ENCODE data around the gene ADAMTSL2. TPM values are rescaled to one million over a fixed set of nuclear protein-coding genes. Genes with fewer than 3 reads are reported as not detected.

ADAMTSL2 gene
- total and polyA plus RNA-seq, 2 donors (not counting 1 experiment from before 2014, with no cell fraction given) = under 0.01 to 0.09 TPM

DNA sequence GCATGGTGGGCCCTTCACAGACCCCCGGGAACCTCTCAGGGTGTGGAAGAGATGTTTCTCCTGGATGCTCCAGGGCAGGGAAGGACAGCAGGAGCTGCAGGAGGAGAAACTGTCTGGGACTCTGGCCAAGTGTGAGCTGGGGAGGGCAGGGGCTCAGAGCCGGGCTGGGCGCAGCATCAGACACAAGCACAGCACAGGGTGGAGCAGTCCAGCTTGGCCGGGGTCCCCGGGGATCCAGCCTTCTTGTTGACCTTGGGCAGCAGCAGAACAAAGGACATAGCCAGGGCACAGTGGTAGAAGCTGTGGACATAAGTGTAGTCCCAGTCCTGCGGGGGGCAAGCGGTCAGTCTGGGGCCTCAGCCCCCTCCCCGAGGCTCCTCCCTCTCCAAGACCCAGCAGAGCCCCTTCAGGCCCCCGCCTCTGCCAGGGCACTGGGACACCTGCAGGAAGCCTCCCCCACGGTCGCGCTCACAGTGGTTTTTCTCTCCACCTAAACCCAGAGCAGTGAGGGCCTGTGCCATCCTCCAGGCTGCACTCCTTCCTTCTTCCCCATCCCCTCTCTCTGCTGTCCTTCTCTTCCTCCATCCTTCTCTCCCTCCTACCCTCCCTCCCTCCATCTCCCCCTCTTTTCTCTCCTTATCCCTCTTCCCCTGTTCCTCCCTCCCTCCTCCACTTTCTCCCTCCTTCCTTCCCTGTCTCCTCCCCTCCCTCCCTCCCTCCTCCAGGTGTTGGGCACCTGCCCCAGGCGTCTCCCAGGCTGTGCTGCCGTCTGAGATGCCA, 19.9 kb upstream of the ADAMTSL2 start:
- Histone ChIP-seq H3K9ac (ENCODE audit: insufficient read depth, low read length) (no peak overlapping the region), H2AFZ (ENCODE audit: low read length) (no peak overlapping the region), H3K9me3 (ENCODE audit: control insufficient read depth, insufficient read depth, low read depth, low read length) (peaks cover 3% of the 10 kb centered on the region), H4K20me1 (ENCODE audit: control insufficient read depth, extremely low read depth, insufficient read depth, low read length) (no peaks in the 10 kb centered on the region), H3K4me3 (replicated peaks in 1 of 4; ENCODE audit: control extremely low read depth in 1 of 4, insufficient read depth in 1 of 4, low read depth in 3 of 4, low read length in 4 of 4) (no peak overlapping the region), H3K79me2 (ENCODE audit: control insufficient read depth, insufficient read depth, low read length) (no peaks in the 10 kb centered on the region), H3K4me1 (ENCODE audit: control insufficient read depth, extremely low read depth, insufficient read depth, low read length) (no peaks in the 10 kb centered on the region), H3K27ac (ENCODE audit: insufficient read depth, low read length) (no peak overlapping the region), H3K27me3 (ENCODE audit: control insufficient read depth, insufficient read depth, low read length) (peaks cover 7% of the 10 kb centered on the region), H3K36me3 (ENCODE audit: control insufficient read depth, insufficient read depth, low read length) (no peaks in the 10 kb centered on the region), H3K4me2 (ENCODE audit: extremely low read depth, insufficient read depth, low read length) (no peak overlapping the region)
- peak; percentile 35 for TF ChIP-seq EZH2 (IDR thresholded peaks at IDR 0.05; ENCODE audit: low read length, missing control alignments)
- TF ChIP-seq, protein P1, sequence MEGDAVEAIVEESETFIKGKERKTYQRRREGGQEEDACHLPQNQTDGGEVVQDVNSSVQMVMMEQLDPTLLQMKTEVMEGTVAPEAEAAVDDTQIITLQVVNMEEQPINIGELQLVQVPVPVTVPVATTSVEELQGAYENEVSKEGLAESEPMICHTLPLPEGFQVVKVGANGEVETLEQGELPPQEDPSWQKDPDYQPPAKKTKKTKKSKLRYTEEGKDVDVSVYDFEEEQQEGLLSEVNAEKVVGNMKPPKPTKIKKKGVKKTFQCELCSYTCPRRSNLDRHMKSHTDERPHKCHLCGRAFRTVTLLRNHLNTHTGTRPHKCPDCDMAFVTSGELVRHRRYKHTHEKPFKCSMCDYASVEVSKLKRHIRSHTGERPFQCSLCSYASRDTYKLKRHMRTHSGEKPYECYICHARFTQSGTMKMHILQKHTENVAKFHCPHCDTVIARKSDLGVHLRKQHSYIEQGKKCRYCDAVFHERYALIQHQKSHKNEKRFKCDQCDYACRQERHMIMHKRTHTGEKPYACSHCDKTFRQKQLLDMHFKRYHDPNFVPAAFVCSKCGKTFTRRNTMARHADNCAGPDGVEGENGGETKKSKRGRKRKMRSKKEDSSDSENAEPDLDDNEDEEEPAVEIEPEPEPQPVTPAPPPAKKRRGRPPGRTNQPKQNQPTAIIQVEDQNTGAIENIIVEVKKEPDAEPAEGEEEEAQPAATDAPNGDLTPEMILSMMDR (conservative IDR thresholded peaks at IDR 0.05 in 1 of 2, IDR thresholded peaks at IDR 0.05 in 1 of 2; ENCODE audit: low read depth in 1 of 2, low read length in 2 of 2) = no peak
- DNase-seq (ENCODE audit: low read depth in 2 of 2) = no peak

- DNase-seq (ENCODE audit: low read depth in 2 of 2) = no peak
- no peak overlapping the region for H3K9ac ChIP-seq (ENCODE audit: insufficient read depth, low read length)
- no peak overlapping the region for H2AFZ ChIP-seq (ENCODE audit: low read length)
- no peak overlapping the region for H3K4me3 ChIP-seq (replicated peaks in 1 of 4; ENCODE audit: control extremely low read depth in 1 of 4, insufficient read depth in 1 of 4, low read depth in 3 of 4, low read length in 4 of 4)
- H3K9me3 ChIP-seq (ENCODE audit: control insufficient read depth, insufficient read depth, low read depth, low read length) = peaks cover 3% of the 10 kb centered on the region
- no peaks in the 10 kb centered on the region for H3K4me1 ChIP-seq (ENCODE audit: control insufficient read depth, extremely low read depth, insufficient read depth, low read length)
- no peaks in the 10 kb centered on the region for H3K36me3 ChIP-seq (ENCODE audit: control insufficient read depth, insufficient read depth, low read length)
- H3K79me2 ChIP-seq (ENCODE audit: control insufficient read depth, insufficient read depth, low read length) = no peaks in the 10 kb centered on the region
- H4K20me1 ChIP-seq (ENCODE audit: control insufficient read depth, extremely low read depth, insufficient read depth, low read length) = no peaks in the 10 kb centered on the region
- H3K27ac ChIP-seq (ENCODE audit: insufficient read depth, low read length) = no peak overlapping the region
- no peak for TF ChIP-seq EZH2 (IDR thresholded peaks at IDR 0.05; ENCODE audit: low read length, missing control alignments)
- TF ChIP-seq, protein P1 (conservative IDR thresholded peaks at IDR 0.05 in 1 of 2, IDR thresholded peaks at IDR 0.05 in 1 of 2; ENCODE audit: low read depth in 1 of 2, low read length in 2 of 2) = no peak
- peaks cover 7% of the 10 kb centered on the region for H3K27me3 ChIP-seq (ENCODE audit: control insufficient read depth, insufficient read depth, low read length)
- H3K4me2 ChIP-seq (ENCODE audit: extremely low read depth, insufficient read depth, low read length) = no peak overlapping the region
Measured at GRCh38 chr9:133515240-133515610, 19.3 kb upstream of the ADAMTSL2 start.

GRCh38 chr9:133515615-133516255, 18.8 kb upstream of the ADAMTSL2 start:
- Histone ChIP-seq H4K20me1 (ENCODE audit: control insufficient read depth, extremely low read depth, insufficient read depth, low read length) (no peaks in the 10 kb centered on the region), H3K9me3 (ENCODE audit: control insufficient read depth, insufficient read depth, low read depth, low read length) (peaks cover 3% of the 10 kb centered on the region), H3K4me1 (ENCODE audit: control insufficient read depth, extremely low read depth, insufficient read depth, low read length) (no peaks in the 10 kb centered on the region), H3K9ac (ENCODE audit: insufficient read depth, low read length) (no peak overlapping the region), H3K27me3 (ENCODE audit: control insufficient read depth, insufficient read depth, low read length) (peaks cover 7% of the 10 kb centered on the region), H2AFZ (ENCODE audit: low read length) (no peak overlapping the region), H3K79me2 (ENCODE audit: control insufficient read depth, insufficient read depth, low read length) (no peaks in the 10 kb centered on the region), H3K4me3 (replicated peaks in 1 of 4; ENCODE audit: control extremely low read depth in 1 of 4, insufficient read depth in 1 of 4, low read depth in 3 of 4, low read length in 4 of 4) (no peak overlapping the region), H3K4me2 (ENCODE audit: extremely low read depth, insufficient read depth, low read length) (no peak overlapping the region), H3K36me3 (ENCODE audit: control insufficient read depth, insufficient read depth, low read length) (no peaks in the 10 kb centered on the region), H3K27ac (ENCODE audit: insufficient read depth, low read length) (no peak overlapping the region)
- no peak for DNase-seq (ENCODE audit: low read depth in 2 of 2)
- no peak for TF ChIP-seq EZH2 (IDR thresholded peaks at IDR 0.05; ENCODE audit: low read length, missing control alignments)
- TF ChIP-seq, protein P1 (conservative IDR thresholded peaks at IDR 0.05 in 1 of 2, IDR thresholded peaks at IDR 0.05 in 1 of 2; ENCODE audit: low read depth in 1 of 2, low read length in 2 of 2) = no peak
